SK-MEL-5 (cell line): ENCODE results near the gene APOL4. TPM values are rescaled to one million over a fixed set of nuclear protein-coding genes. Genes with fewer than 3 reads are reported as not detected.
"Not testable (repeated sequence)": the region's sequence is repeated elsewhere in the genome, so short reads cannot be mapped to it uniquely, and the experiment has no call there.

Experiments
- DNase-seq: peaks from one replicate; pipeline ENCODE4 v3.0.0-alpha.2; 2016; ENCODE audit warnings: low read depth, low spot score
- in situ Hi-C: cut with HindIII; loops from 2 replicates; pipeline ENCODE4 v1.10.0; 2016; ENCODE audit warnings: low sequenced_read_pairs, high pct_unique_total_duplicates, low pct_unique_long_range_greater_than_20kb
- polyA plus RNA-seq, 2 experiments: library from polyadenylated mRNA; depleted of rRNA; stranded (reverse); fragments of >200 nt; gene quantifications; 2 replicates each; pipeline ENCODE4 v1.2.3, GENCODE V29; 2015
- total RNA-seq: library from RNA; depleted of rRNA; stranded (reverse); fragments of >200 nt; shearing (Covaris generic); gene quantifications from 2 replicates; pipeline ENCODE4 v1.2.3, GENCODE V29; 2014; rRNA removed

Gene APOL4
- not detected in 2 replicates for total RNA-seq
- not detected in 2 replicates for polyA plus RNA-seq (2015; cell fraction: cytosol; rRNA removed)
- polyA plus RNA-seq (2015; cell fraction: nucleus; rRNA removed): not detected in 2 replicates

GRCh38 chr22:36201630-36202319, at the start of gene APOL4:
APOL4 (minus strand) TSS chr22:36201809; CDS start chr22:36201734, 75 bp downstream.
- in situ Hi-C loops: no loop called here
- DNase-seq: no peak

- in situ Hi-C loops, DNase-seq: not testable (repeated sequence)
Observed at GRCh38 chr22:36250292-36250960, 48.8 kb upstream of the APOL4 start.

GRCh38 chr22:36249160-36249559, 47.6 kb upstream of the APOL4 start:
- in situ Hi-C loops: no loop called here
- no peak for DNase-seq

- in situ Hi-C loops: no loop called here
- DNase-seq: no peak
Observed at GRCh38 chr22:36247955-36248354, 46.3 kb upstream of the APOL4 start.

GRCh38 chr22:36246718-36247117, 45.1 kb upstream of the APOL4 start:
- DNase-seq: no peak

GRCh38 chr22:36245805-36246356, 44.3 kb upstream of the APOL4 start:
- DNase-seq: no peak
- in situ Hi-C loops: no loop called here

More at GRCh38 chr22:36246718-36247117, 45.1 kb upstream of the APOL4 start:
- in situ Hi-C loops: no loop called here

GRCh38 chr22:36244522-36245391, 43.1 kb upstream of the APOL4 start:
- no peak for DNase-seq
- in situ Hi-C loops: no loop called here

- DNase-seq: no peak
- in situ Hi-C loops: no loop called here
Observed at GRCh38 chr22:36243986-36244385, 42.4 kb upstream of the APOL4 start.

GRCh38 chr22:36239401-36240171, 38.0 kb upstream of the APOL4 start, which contains the start of gene APOL2:
APOL2 (minus strand) TSS chr22:36239527; CDS start chr22:36233162, 6,365 bp downstream.
- in situ Hi-C loops: no loop called here
- peak; percentile 97 for DNase-seq

- in situ Hi-C loops: no loop called here
- no peak for DNase-seq
Observed at GRCh38 chr22:36239150-36239400, 37.5 kb upstream of the APOL4 start.

GRCh38 chr22:36238373-36239149, 37.0 kb upstream of the APOL4 start:
- in situ Hi-C loops: no loop called here
- peak; percentile 14 for DNase-seq

- DNase-seq: no peak
Observed at GRCh38 chr22:36237462-36238372, 36.1 kb upstream of the APOL4 start.

GRCh38 chr22:36236388-36237319, 35.0 kb upstream of the APOL4 start:
- in situ Hi-C loops: no loop called here
- no peak for DNase-seq

More at GRCh38 chr22:36237462-36238372, 36.1 kb upstream of the APOL4 start:
- in situ Hi-C loops: no loop called here

GRCh38 chr22:36235585-36235984, 34.0 kb upstream of the APOL4 start:
- in situ Hi-C loops: no loop called here
- no peak for DNase-seq

GRCh38 chr22:36234919-36235318, 33.3 kb upstream of the APOL4 start:
- no peak for DNase-seq

More at GRCh38 chr22:36234919-36235318, 33.3 kb upstream of the APOL4 start:
- in situ Hi-C loops: no loop called here
